ENCODE results near the gene POC1A.

POC1A gene

DNA sequence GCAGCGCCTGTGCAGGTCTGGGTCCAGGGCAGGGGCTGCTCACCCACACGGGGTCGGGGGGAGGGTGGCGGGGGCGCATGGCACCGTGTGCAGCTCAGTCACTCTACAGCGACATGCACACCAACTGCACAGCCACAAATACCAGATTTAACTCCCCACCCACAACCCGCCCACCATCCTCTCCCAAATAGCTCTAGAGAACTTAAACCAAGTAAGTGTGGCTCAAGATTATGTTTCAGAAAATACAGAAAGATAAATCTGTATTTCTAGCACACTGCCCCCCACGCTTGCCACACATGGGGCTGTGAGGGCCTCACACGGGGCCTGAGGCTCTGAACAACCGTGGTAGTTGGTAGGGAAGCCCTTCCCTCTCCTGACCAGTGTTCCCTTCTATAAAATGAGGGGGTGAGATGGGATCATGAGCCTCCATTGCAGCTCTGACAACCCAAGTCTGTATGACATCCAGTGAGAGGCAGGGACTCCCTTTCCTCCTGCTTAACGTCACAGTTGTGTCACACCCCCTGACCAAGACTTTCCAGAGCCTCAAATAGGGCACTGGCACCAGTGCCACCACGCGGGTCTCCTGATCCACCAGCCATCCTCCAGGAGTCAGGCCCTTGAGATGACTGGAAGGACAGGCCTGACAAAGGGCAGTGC lies 23.1 kb downstream of the POC1A start:
- TF ChIP-seq, protein P1, sequence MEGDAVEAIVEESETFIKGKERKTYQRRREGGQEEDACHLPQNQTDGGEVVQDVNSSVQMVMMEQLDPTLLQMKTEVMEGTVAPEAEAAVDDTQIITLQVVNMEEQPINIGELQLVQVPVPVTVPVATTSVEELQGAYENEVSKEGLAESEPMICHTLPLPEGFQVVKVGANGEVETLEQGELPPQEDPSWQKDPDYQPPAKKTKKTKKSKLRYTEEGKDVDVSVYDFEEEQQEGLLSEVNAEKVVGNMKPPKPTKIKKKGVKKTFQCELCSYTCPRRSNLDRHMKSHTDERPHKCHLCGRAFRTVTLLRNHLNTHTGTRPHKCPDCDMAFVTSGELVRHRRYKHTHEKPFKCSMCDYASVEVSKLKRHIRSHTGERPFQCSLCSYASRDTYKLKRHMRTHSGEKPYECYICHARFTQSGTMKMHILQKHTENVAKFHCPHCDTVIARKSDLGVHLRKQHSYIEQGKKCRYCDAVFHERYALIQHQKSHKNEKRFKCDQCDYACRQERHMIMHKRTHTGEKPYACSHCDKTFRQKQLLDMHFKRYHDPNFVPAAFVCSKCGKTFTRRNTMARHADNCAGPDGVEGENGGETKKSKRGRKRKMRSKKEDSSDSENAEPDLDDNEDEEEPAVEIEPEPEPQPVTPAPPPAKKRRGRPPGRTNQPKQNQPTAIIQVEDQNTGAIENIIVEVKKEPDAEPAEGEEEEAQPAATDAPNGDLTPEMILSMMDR (IDR thresholded peaks at IDR 0.05; ENCODE audit: low read depth, low read length, poor library complexity, severe bottlenecking): no peak
- no peak for TF ChIP-seq EZH2phosphoT487 (IDR thresholded peaks at IDR 0.05; ENCODE audit: borderline replicate concordance, low read length)
- Histone ChIP-seq H3K9me3 (ENCODE audit: control insufficient read depth, insufficient read depth, low read length) (no peaks in the 10 kb centered on the region), H3K4me1 (ENCODE audit: control insufficient read depth, low read length) (no peaks in the 10 kb centered on the region), H3F3A (ENCODE audit: control insufficient read depth, insufficient read depth) (no peaks in the 10 kb centered on the region), H3K79me2 (ENCODE audit: control insufficient read depth, low read length) (no peaks in the 10 kb centered on the region), H4K20me1 (ENCODE audit: control insufficient read depth, insufficient read depth, low read depth, low read length) (no peaks in the 10 kb centered on the region), H3K27me3 (ENCODE audit: control insufficient read depth, low read length) (no peaks in the 10 kb centered on the region), H3K36me3 (ENCODE audit: control insufficient read depth, low read length) (peaks cover 22% of the 10 kb centered on the region), H3K9me2 (replicated peaks; ENCODE audit: control insufficient read depth, low read length) (no peaks in the 10 kb centered on the region), H3K4me3 (ENCODE audit: low read length) (no peak overlapping the region), H3K27ac (ENCODE audit: low read depth, low read length) (no peak overlapping the region), H3K4me2 (ENCODE audit: low read length) (no peak overlapping the region)

GRCh38 chr3:52128118-52128683 lies 26.0 kb downstream of the POC1A start:
- Histone ChIP-seq H3K4me3 (ENCODE audit: low read length) (no peak overlapping the region), H4K20me1 (ENCODE audit: control insufficient read depth, insufficient read depth, low read depth, low read length) (no peaks in the 10 kb centered on the region), H3F3A (ENCODE audit: control insufficient read depth, insufficient read depth) (peaks cover 6% of the 10 kb centered on the region; the same call in 1 of the 2 replicates), H3K4me1 (ENCODE audit: control insufficient read depth, low read length) (peaks cover 10% of the 10 kb centered on the region), H3K36me3 (ENCODE audit: control insufficient read depth, low read length) (peaks cover 31% of the 10 kb centered on the region), H3K9me2 (replicated peaks; ENCODE audit: control insufficient read depth, low read length) (no peaks in the 10 kb centered on the region), H3K79me2 (ENCODE audit: control insufficient read depth, low read length) (no peaks in the 10 kb centered on the region), H3K4me2 (ENCODE audit: low read length) (no peak overlapping the region), H3K27ac (ENCODE audit: low read depth, low read length) (no peak overlapping the region), H3K27me3 (ENCODE audit: control insufficient read depth, low read length) (no peaks in the 10 kb centered on the region), H3K9me3 (ENCODE audit: control insufficient read depth, insufficient read depth, low read length) (no peaks in the 10 kb centered on the region)
- no peak for TF ChIP-seq EZH2phosphoT487 (IDR thresholded peaks at IDR 0.05; ENCODE audit: borderline replicate concordance, low read length)
- TF ChIP-seq, protein P1 (IDR thresholded peaks at IDR 0.05; ENCODE audit: low read depth, low read length, poor library complexity, severe bottlenecking): no peak

- H3K27ac ChIP-seq (ENCODE audit: low read depth, low read length): no peak overlapping the region
- TF ChIP-seq, protein P1 (IDR thresholded peaks at IDR 0.05; ENCODE audit: low read depth, low read length, poor library complexity, severe bottlenecking): no peak
- TF ChIP-seq EZH2phosphoT487 (IDR thresholded peaks at IDR 0.05; ENCODE audit: borderline replicate concordance, low read length): no peak
- H3K4me2 ChIP-seq (ENCODE audit: low read length): no peak overlapping the region
- peaks cover 22% of the 10 kb centered on the region for H3F3A ChIP-seq (ENCODE audit: control insufficient read depth, insufficient read depth)
- H3K36me3 ChIP-seq (ENCODE audit: control insufficient read depth, low read length): peaks cover 43% of the 10 kb centered on the region
- peaks cover 27% of the 10 kb centered on the region for H3K4me1 ChIP-seq (ENCODE audit: control insufficient read depth, low read length)
- H4K20me1 ChIP-seq (ENCODE audit: control insufficient read depth, insufficient read depth, low read depth, low read length): no peaks in the 10 kb centered on the region
- H3K4me3 ChIP-seq (ENCODE audit: low read length): no peak overlapping the region
- H3K9me2 ChIP-seq (replicated peaks; ENCODE audit: control insufficient read depth, low read length): no peaks in the 10 kb centered on the region
- H3K27me3 ChIP-seq (ENCODE audit: control insufficient read depth, low read length): no peaks in the 10 kb centered on the region
- H3K9me3 ChIP-seq (ENCODE audit: control insufficient read depth, insufficient read depth, low read length): no peaks in the 10 kb centered on the region
- no peaks in the 10 kb centered on the region for H3K79me2 ChIP-seq (ENCODE audit: control insufficient read depth, low read length)
Measured at GRCh38 chr3:52126500-52126899, 27.7 kb downstream of the POC1A start.
